Stimulated activated CD4-positive, alpha-beta T cell treated with anti-CD3 and anti-CD28 coated beads, TNF-alpha, amount 100 ng/mL, for 48 hours (primary cell): ENCODE data around the gene VAMP1.
A peak's percentile ranks its signal among the peaks of the same experiment; 100 is the strongest.
"Not testable (repeated sequence)": the region's sequence is repeated elsewhere in the genome, so short reads cannot be mapped to it uniquely, and the experiment has no call there.

Experiments used
- DNase-seq, 3 donors: peaks; one replicate each; pipeline ENCODE4 v3.0.0-alpha.2; 2020; ENCODE audit warnings: low read depth in 3 of 3

The VAMP1 gene

GRCh38 chr12:6469609-6470374 is 685 bp downstream of the VAMP1 start:
- DNase-seq, result no peak

DNA sequence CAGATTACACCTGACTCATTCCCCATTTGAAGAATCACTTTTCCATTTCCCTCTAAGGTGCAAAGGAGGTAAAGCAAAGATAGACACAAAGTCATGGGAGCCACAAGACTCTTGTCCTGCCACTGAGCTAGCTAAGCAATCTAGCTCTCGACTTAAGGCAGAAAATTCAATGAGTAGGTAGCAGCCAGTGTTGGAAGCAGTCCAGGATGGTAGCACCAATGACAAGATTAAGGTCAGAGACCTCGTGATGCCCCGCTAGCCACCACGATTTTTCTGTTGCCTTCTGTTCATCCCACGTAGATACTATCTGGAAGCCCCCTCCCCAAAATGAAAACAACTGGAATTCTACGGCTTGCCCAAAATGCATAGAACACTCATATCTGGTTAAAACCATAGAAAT is 1.4 kb downstream of the VAMP1 start:
- no peak for DNase-seq

DNA sequence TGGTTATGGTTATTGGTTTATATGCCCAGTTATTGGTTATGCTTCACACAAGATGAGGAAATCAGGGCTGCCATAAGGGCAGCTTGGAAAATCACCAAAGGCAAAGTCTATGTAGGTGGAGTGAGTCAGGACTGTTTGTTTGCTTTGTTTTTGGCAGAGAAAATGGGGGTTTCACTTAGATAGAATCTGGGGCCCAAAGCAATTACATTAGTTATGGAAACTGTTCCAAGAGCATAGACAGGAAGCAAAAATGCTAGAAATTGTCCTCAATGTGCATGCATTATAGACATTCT is 2.2 kb downstream of the VAMP1 start:
- no peak for DNase-seq

- not testable (repeated sequence) for DNase-seq
Observed at GRCh38 chr12:6467571-6468282, 2.8 kb downstream of the VAMP1 start.

GRCh38 chr12:6466751-6467150 is 3.7 kb downstream of the VAMP1 start:
- DNase-seq, result not testable (repeated sequence)

- DNase-seq, result no peak
Observed at GRCh38 chr12:6466184-6466573, 4.3 kb downstream of the VAMP1 start.

- no peak for DNase-seq
Observed at GRCh38 chr12:6465467-6466183, 4.9 kb downstream of the VAMP1 start.

DNA sequence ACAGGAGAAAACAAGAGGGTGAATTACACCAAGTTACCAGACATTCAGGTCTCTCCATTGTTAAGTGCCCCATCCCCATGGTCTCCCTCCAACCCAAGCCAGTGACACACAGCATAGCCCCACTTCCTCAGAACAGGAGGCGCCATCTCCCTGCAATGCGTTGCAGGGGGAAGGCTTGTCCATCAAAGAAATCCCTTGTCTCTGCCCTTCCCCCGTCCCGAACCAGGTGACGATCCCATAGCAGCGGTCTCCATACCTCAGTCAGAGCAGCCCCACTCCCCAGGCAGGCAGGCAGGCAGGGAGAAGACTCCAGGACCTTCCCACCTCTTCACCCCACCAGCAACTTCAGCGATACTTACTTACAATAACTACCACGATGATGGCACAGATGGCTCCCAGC is 5.9 kb downstream of the VAMP1 start:
- DNase-seq, result no peak

GRCh38 chr12:6463858-6464257 is 6.6 kb downstream of the VAMP1 start:
- no peak for DNase-seq

- no peak for DNase-seq
Observed at GRCh38 chr12:6463216-6463615, 7.3 kb downstream of the VAMP1 start.

DNA sequence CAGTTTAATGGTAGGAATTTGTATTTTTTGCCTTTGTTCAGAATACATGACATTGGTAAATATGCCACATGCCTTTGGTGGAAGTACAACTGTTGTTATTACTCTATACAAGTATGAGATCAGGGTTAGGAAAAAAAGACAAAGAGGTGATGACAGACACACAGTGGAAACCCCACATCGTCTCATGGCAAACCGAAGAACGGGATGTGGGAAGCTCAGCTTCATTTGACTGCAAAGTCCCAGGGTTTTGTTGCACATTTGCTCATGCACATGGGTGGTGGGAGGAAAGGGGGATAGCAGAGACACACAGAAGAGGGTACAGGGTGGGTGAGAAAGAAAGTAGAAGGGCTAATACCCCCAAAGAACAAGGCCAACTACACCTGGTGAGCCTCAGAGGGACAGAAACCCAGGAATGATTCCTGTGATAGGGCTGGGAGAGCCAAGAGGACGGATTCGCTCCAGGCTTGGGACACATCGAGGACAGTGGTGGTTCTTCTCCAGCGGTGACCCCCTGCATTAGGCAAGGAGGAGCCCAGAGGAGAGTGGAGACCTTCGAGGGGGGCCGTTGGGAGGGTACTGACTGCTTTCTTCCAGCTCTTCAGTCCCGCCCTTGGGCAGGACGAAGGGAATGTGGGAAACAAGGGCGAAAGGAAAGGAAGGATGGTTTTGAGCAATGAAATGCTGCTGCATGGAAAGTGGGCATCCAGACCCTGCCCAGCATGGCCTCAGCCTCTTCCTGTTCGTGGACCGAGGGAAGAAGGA is 8.1 kb downstream of the VAMP1 start:
- no peak for DNase-seq

GRCh38 chr12:6461401-6462233 is 8.9 kb downstream of the VAMP1 start:
- DNase-seq, result peak; percentile 67 to 82 (median 75)

- DNase-seq, result no peak
Observed at GRCh38 chr12:6460751-6461371, 9.6 kb downstream of the VAMP1 start.

GRCh38 chr12:6459004-6459337 is 11.5 kb downstream of the VAMP1 start:
- DNase-seq, result no peak

DNA sequence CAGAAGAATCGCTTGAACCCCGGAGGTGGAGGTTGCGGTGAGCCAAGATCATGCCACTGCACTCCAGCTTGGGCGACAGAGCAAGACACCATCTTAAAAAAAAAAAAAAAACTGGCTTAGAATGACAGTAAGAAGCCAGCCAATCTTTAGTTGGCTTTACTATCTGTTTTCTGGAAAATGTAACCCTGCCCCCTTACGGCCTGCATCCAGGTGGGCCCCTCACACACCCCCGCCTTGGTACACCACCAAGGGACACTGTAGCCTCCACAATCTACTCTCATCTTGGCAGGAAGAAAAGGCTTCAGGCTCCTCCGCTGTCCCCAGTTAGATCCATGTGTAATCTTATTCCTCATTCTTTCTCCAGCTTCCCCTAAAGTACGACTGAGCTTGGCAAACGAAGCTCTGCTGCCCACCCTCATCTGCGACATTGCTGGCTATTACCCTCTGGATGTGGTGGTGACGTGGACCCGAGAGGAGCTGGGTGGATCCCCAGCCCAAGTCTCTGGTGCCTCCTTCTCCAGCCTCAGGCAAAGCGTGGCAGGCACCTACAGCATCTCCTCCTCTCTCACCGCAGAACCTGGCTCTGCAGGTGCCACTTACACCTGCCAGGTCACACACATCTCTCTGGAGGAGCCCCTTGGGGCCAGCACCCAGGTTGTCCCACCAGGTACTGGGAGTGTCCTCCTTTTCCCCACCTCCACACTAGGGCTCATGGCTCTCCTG is 12.0 kb downstream of the VAMP1 start:
- no peak for DNase-seq

DNA sequence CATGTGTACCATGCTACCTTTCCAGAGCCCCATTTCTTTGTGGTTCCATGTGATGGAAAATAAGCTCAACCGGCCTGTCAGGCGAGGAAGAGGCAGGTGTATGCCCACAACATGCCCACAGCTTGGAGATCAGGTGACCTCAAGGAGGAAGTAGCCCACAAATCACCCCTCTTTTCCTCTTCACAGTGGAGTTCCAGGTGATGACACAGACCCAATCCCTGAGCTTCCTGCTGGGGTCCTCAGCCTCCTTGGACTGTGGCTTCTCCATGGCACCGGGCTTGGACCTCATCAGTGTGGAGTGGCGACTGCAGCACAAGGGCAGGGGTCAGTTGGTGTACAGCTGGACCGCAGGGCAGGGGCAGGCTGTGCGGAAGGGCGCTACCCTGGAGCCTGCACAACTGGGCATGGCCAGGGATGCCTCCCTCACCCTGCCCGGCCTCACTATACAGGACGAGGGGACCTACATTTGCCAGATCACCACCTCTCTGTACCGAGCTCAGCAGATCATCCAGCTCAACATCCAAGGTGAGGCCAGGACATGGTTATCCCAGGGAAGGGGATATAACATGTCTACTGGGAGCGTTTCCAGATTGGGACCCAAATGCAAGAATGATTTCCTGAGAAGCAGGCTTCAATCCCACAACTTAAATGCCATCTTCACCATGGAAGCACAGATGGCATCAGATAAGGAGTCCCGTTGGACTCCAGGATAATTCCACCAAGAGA is 13.1 kb downstream of the VAMP1 start:
- DNase-seq, result no peak

DNA sequence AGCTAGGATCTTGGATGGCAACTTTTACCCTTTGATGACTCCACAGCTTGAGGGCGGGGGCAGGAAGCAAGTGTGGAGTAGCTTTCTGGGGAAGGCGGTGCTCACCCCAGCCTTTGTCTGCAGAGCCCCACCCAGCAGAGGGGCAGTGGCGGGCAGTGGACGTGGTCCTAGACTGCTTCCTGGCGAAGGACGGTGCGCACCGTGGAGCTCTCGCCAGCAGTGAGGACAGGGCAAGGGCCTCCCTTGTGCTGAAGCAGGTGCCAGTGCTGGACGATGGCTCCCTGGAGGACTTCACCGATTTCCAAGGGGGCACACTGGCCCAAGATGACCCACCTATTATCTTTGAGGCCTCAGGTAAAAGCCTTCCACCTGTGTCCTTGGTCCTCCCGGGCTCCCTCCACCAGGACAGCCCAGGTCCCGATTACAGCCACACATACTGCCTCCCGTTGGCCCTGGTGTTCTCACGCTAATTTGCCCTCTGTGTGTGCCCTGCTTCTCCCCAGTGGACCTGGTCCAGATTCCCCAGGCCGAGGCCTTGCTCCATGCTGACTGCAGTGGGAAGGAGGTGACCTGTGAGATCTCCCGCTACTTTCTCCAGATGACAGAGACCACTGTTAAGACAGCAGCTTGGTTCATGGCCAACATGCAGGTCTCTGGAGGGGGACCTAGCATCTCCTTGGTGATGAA is 17.4 kb downstream of the VAMP1 start:
- DNase-seq, result no peak

DNA sequence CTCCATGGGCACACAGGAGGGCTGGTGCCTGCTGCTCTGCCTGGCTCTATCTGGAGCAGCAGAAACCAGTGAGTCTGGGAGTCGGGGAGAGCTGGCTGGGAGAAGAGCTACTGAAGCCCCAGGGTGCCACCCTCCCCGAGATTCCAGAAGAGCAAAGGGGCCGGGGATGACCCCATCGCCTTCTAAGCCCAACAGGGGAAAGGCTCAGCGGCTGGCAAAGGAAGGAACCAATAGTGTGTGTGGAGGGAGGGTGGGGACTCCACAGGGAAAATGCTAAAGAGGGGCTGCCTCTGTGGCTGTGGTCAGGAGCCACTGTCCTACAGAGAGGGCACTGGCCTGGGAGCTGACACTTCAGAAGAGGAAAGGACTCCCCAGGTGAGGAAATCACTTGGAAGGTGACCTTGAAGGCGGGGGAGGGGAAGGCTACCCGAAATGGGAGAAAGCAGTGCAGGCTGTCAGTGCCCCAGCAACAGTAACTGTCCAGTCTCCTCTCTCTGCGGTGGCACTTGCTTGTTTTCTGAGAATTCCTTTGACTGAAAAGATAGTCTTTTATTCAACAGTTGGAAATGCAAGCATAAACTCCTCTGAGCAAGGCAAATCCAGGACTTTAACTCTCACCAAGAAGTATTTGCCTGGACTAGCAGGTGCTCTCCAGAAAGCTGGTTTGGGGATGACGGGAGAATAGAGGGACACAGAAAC is 18.1 kb downstream of the VAMP1 start:
- no peak for DNase-seq
